HCT116 (cell line): ENCODE measurements around the gene MEGF10. TPM values are rescaled to one million over a fixed set of nuclear protein-coding genes. Genes with fewer than 3 reads are reported as not detected.

Source experiments
- ATAC-seq: fragments of 200-7000 bp; cut with Tn5 transposase; 2 replicates; pipeline ENCODE4 v1.9.1; 2020; ENCODE audit warnings: mild to moderate bottlenecking, moderate library complexity
- BruUV-seq: library from RNA; stranded (reverse); fragments of 400-500 nt; replicated peaks from 2 replicates; lab custom pipeline; 2021; lab: Mats Ljungman, UMichigan
- CTCF ChIA-PET: fragments of 300-600 bp; sonication (Branson Sonifier 250); formaldehyde crosslinking; loops from one replicate; lab custom pipeline; 2021; ENCODE audit warnings: antibody characterized with exemption; lab: Charles Lee
- POLR2A ChIA-PET: fragments of 300-600, 350-600 bp; sonication (Branson Sonifier 250); formaldehyde crosslinking; loops from one replicate; lab custom pipeline; 2021; ENCODE audit warnings: antibody characterized with exemption; lab: Charles Lee
- RAD21 ChIA-PET, 2 experiments: fragments of 300-600 bp; sonication (Branson Sonifier 250); formaldehyde crosslinking; loops; one replicate each; lab custom pipeline; 2023; ENCODE audit warnings: low total read pairs in 2 of 2; ENCODE audit not compliant: uncharacterized antibody in 2 of 2, unreplicated experiment in 2 of 2, low non-redundant PET in 1 of 2; lab: Charles Lee
- DNase-seq: peaks from one replicate; pipeline ENCODE4 v3.0.0-alpha.2; 2010; ENCODE audit warnings: low read depth, low spot score
- H2AFZ ChIP-seq: fragments of 200-600 bp; shearing (Covaris generic), sonication (generic); 2 replicates; pipeline ENCODE4 v1.6.1; 2017; ENCODE audit warnings: low read depth, mixed run types, mixed read lengths, antibody characterized with exemption, low read length; ENCODE audit not compliant: poor library complexity, severe bottlenecking
- H3K27ac ChIP-seq: 2 replicates; pipeline ENCODE4 v1.5.1; 2012; ENCODE audit warnings: low read depth, low read length
- H3K27me3 ChIP-seq: fragments of 200-600 bp; sonication (generic); 2 replicates; pipeline ENCODE4 v1.6.1; 2016; ENCODE audit warnings: mixed run types, low read length, mixed read lengths; ENCODE audit not compliant: insufficient read depth
- H3K36me3 ChIP-seq, 2 experiments: fragments of 200-500 bp in 1 of 2; fragments of 200-600 bp in 1 of 2; sonication (Bioruptor generic) in 1 of 2; sonication (generic) in 1 of 2; 2 replicates each; pipeline versions ENCODE4 v1.5.1 to v1.6.1; 2014 to 2016; ENCODE audit warnings: low read length in 2 of 2, inconsistent platforms in 1 of 2, mixed read lengths in 1 of 2, mixed run types in 1 of 2; ENCODE audit not compliant: insufficient read depth in 2 of 2, control insufficient read depth in 1 of 2
- H3K4me1 ChIP-seq, 2 experiments: fragments of 200-600 bp in 1 of 2; sonication (generic) in 1 of 2; 2 replicates each; pipeline versions ENCODE4 v1.5.1 to v1.6.1; 2012 to 2017; ENCODE audit warnings: low read length in 2 of 2, inconsistent platforms in 1 of 2, mild to moderate bottlenecking in 1 of 2, mixed read lengths in 1 of 2, mixed run types in 1 of 2, moderate library complexity in 1 of 2; ENCODE audit not compliant: insufficient read depth in 2 of 2, control insufficient read depth in 1 of 2
- H3K4me2 ChIP-seq: fragments of 200-600 bp; sonication (generic); 2 replicates; pipeline ENCODE4 v1.6.1; 2017; ENCODE audit warnings: mixed run types, low read length, mixed read lengths
- H3K4me3 ChIP-seq, 2 experiments: fragments of 200-600 bp in 1 of 2; sonication (generic) in 1 of 2; replicated peaks in 1 of 2; 2 replicates each; pipeline ENCODE4 v1.5.1; 2011 to 2016; ENCODE audit warnings: low read length in 2 of 2, control low read depth in 1 of 2, low read depth in 1 of 2, mild to moderate bottlenecking in 1 of 2, mixed read lengths in 1 of 2, mixed run types in 1 of 2
- H3K79me2 ChIP-seq: fragments of 200-600 bp; sonication (generic); 2 replicates; pipeline ENCODE4 v1.6.1; 2017; ENCODE audit warnings: mild to moderate bottlenecking, mixed run types, low read length, moderate library complexity, mixed read lengths; ENCODE audit not compliant: insufficient read depth
- H3K9ac ChIP-seq: fragments of 200-600 bp; sonication (generic); 2 replicates; pipeline ENCODE4 v1.6.1; 2016; ENCODE audit warnings: low read length, mixed read lengths
- H3K9me2 ChIP-seq: fragments of 200-600 bp; sonication (generic), shearing (Covaris generic); 2 replicates; pipeline ENCODE4 v1.6.1; 2017; ENCODE audit warnings: mixed run types, mild to moderate bottlenecking, moderate library complexity; ENCODE audit not compliant: insufficient read depth
- H3K9me3 ChIP-seq, 2 experiments: fragments of 200-500 bp in 1 of 2; fragments of 200-600 bp in 1 of 2; sonication (Bioruptor generic) in 1 of 2; sonication (generic) in 1 of 2; 2 replicates each; pipeline ENCODE4 v1.6.1; 2014 to 2017; ENCODE audit warnings: low read length in 2 of 2, mixed read lengths in 2 of 2, inconsistent platforms in 1 of 2, low read depth in 1 of 2, mild to moderate bottlenecking in 1 of 2, mixed run types in 1 of 2, moderate library complexity in 1 of 2; ENCODE audit not compliant: control insufficient read depth in 1 of 2, insufficient read depth in 1 of 2
- H4K20me1 ChIP-seq: fragments of 200-600 bp; sonication (generic), shearing (Covaris generic); 2 replicates; pipeline ENCODE4 v1.6.1; 2017; ENCODE audit warnings: mixed run types, mild to moderate bottlenecking, moderate library complexity; ENCODE audit not compliant: insufficient read depth
- CEBPB ChIP-seq: IDR thresholded peaks from 2 replicates; pipeline ENCODE4 v1.6.1; 2012; ENCODE audit warnings: low read depth
- EGR1 ChIP-seq: IDR thresholded peaks from 2 replicates; pipeline ENCODE4 v1.6.1; 2012; ENCODE audit warnings: low read depth
- FOSL1 ChIP-seq: IDR thresholded peaks from 2 replicates; pipeline ENCODE4 v1.6.1; 2012; ENCODE audit warnings: low read depth
- JUND ChIP-seq: IDR thresholded peaks from 2 replicates; pipeline ENCODE4 v1.6.1; 2012
- POLR2AphosphoS5 ChIP-seq: IDR thresholded peaks from 2 replicates; pipeline ENCODE4 v1.6.1; 2011; ENCODE audit warnings: mild to moderate bottlenecking, low read depth, low read length, moderate library complexity
- SRF ChIP-seq: IDR thresholded peaks from 2 replicates; pipeline ENCODE4 v1.6.1; 2012; ENCODE audit warnings: low read depth
- ZBTB33 ChIP-seq: IDR thresholded peaks from 2 replicates; pipeline ENCODE4 v1.6.1; 2011; ENCODE audit warnings: mild to moderate bottlenecking, low read length, moderate library complexity; ENCODE audit not compliant: insufficient replicate concordance; ENCODE audit errors: extremely low read depth
- ZNF274 ChIP-seq: fragments of 200-500 bp; sonication (Bioruptor generic); IDR thresholded peaks from 2 replicates; pipeline ENCODE4 v1.6.1; 2014; ENCODE audit warnings: mild to moderate bottlenecking, low read depth, low read length, inconsistent platforms
- intact Hi-C: fragments of 100-400 bp; cut with micrococcal nuclease; formaldehyde crosslinking; loops from 2 replicates; pipeline ENCODE4 v1.10.0; 2022
- total RNA-seq: library from RNA; stranded (reverse); gene quantifications from one replicate; pipeline ENCODE4 v1.2.1, GENCODE V29; 2021; ENCODE audit not compliant: unreplicated experiment
- TF ChIP-seq, protein P1 (sequence below), 3 experiments: fragments of 200-600 bp in 1 of 3; sonication (generic) in 1 of 3; IDR thresholded peaks in 2 of 3; conservative IDR thresholded peaks in 1 of 3; 2 replicates each; pipeline ENCODE4 v1.5.1; 2012 to 2017; ENCODE audit warnings: low read depth in 2 of 3, low read length in 2 of 3, antibody characterized with exemption in 1 of 3, borderline replicate concordance in 1 of 3, control low read depth in 1 of 3, mild to moderate bottlenecking in 1 of 3, mixed read lengths in 1 of 3, mixed run types in 1 of 3, moderate library complexity in 1 of 3; ENCODE audit not compliant: insufficient read depth in 1 of 3
- TF ChIP-seq, protein P2 (sequence below): IDR thresholded peaks from 2 replicates; pipeline ENCODE4 v1.6.1; 2012; ENCODE audit warnings: low read depth

The MEGF10 gene
- total RNA-seq, 1 experiment from 2014 or later = 0.02 TPM

- ChIA-PET RAD21 (no interaction called here), CTCF (no interaction called here), POLR2A (no interaction called here)
- Histone ChIP-seq H3K4me1 (no peaks in the 10 kb centered on the region), H3K79me2 (no peaks in the 10 kb centered on the region), H3K4me2 (no peak overlapping the region), H3K9me3 (no peaks in the 10 kb centered on the region), H2AFZ (no peak overlapping the region), H3K27ac (no peak overlapping the region), H3K27me3 (no peaks in the 10 kb centered on the region), H3K9ac (no peak overlapping the region), H3K4me3 (no peak overlapping the region), H4K20me1 (no peaks in the 10 kb centered on the region), H3K36me3 (no peaks in the 10 kb centered on the region), H3K9me2 (no peaks in the 10 kb centered on the region)
- no peak for ATAC-seq
- intact Hi-C loops = no loop called here
- TF ChIP-seq SRF (no peak), ZBTB33 (no peak), JUND (no peak), POLR2AphosphoS5 (no peak), EGR1 (no peak), FOSL1 (no peak), CEBPB (no peak), ZNF274 (no peak)
- TF ChIP-seq, protein P1, sequence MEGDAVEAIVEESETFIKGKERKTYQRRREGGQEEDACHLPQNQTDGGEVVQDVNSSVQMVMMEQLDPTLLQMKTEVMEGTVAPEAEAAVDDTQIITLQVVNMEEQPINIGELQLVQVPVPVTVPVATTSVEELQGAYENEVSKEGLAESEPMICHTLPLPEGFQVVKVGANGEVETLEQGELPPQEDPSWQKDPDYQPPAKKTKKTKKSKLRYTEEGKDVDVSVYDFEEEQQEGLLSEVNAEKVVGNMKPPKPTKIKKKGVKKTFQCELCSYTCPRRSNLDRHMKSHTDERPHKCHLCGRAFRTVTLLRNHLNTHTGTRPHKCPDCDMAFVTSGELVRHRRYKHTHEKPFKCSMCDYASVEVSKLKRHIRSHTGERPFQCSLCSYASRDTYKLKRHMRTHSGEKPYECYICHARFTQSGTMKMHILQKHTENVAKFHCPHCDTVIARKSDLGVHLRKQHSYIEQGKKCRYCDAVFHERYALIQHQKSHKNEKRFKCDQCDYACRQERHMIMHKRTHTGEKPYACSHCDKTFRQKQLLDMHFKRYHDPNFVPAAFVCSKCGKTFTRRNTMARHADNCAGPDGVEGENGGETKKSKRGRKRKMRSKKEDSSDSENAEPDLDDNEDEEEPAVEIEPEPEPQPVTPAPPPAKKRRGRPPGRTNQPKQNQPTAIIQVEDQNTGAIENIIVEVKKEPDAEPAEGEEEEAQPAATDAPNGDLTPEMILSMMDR (IDR thresholded peaks at IDR 0.05 in 2 of 3, conservative IDR thresholded peaks at IDR 0.05 in 1 of 3; ENCODE audit: borderline replicate concordance in 1 of 3, insufficient read depth in 1 of 3, low read depth in 2 of 3, low read length in 2 of 3) = no peak
- TF ChIP-seq, protein P2, sequence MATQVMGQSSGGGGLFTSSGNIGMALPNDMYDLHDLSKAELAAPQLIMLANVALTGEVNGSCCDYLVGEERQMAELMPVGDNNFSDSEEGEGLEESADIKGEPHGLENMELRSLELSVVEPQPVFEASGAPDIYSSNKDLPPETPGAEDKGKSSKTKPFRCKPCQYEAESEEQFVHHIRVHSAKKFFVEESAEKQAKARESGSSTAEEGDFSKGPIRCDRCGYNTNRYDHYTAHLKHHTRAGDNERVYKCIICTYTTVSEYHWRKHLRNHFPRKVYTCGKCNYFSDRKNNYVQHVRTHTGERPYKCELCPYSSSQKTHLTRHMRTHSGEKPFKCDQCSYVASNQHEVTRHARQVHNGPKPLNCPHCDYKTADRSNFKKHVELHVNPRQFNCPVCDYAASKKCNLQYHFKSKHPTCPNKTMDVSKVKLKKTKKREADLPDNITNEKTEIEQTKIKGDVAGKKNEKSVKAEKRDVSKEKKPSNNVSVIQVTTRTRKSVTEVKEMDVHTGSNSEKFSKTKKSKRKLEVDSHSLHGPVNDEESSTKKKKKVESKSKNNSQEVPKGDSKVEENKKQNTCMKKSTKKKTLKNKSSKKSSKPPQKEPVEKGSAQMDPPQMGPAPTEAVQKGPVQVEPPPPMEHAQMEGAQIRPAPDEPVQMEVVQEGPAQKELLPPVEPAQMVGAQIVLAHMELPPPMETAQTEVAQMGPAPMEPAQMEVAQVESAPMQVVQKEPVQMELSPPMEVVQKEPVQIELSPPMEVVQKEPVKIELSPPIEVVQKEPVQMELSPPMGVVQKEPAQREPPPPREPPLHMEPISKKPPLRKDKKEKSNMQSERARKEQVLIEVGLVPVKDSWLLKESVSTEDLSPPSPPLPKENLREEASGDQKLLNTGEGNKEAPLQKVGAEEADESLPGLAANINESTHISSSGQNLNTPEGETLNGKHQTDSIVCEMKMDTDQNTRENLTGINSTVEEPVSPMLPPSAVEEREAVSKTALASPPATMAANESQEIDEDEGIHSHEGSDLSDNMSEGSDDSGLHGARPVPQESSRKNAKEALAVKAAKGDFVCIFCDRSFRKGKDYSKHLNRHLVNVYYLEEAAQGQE = no peak
- no peak for DNase-seq
- no TSS peak for BruUV-seq
These were observed 138.2 kb downstream of the MEGF10 start for GRCh38 chr5:127428748-127429147.
